ENCODE measurements around the gene CNNM4.

DNA sequence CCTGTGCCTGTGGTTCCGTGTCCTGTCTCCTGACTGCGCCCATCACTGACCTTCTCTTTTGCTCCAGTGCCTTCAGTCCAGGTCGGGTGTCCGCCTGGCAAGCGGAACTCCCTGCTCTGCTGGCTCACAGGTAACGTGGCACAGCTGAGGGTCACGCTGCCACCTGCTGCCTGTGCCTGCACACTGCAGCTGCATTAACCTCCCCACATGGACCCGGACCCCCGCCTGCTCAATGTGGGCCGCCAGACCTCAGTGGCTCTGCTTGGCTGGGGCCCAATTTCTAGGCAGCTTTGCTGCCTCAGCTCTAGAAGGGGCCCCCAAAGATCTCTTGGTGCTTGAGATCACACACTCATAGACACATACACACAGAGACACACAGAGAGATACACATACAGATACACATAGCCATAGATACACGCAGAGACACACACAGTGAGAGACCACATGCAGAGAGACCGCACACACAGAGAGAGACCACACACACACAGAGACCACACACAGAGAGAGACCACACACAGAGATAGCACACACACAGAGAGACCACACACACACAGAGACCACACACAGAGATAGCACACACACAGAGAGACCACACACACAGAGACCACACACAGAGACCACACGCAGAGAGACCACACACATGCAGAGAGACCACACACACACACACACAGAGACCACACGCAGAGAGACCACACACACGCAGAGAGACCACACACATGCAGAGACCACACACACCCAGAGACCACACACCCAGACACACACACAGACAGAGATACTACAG is 40.5 kb downstream of the CNNM4 start:
- peak; percentile 89 for TF ChIP-seq CTCF (IDR thresholded peaks at IDR 0.05; ENCODE audit: insufficient read depth, low read length, poor library complexity, severe bottlenecking)
- TF ChIP-seq EZH2phosphoT487 (conservative IDR thresholded peaks at IDR 0.05; ENCODE audit: low read length) = no peak

Data from SU-DHL-6 (cell line).